HL-60/S4 treated with retinoic acid at 250 ng/mL for 4 days and 3 days (cell line): ENCODE measurements around the gene TOM1L2.
"Not testable (repeated sequence)": the region's sequence is repeated elsewhere in the genome, so short reads cannot be mapped to it uniquely, and the experiment has no call there.

Experiments used
- in situ Hi-C: fragments of 300-500 bp; cut with MboI; formaldehyde crosslinking; loops from 2 replicates; pipeline ENCODE4 v1.7.0; 2022; ENCODE audit warnings: low sequenced_read_pairs

TOM1L2 gene

GRCh38 chr17:17971431-17972125 lies 622 bp downstream of the TOM1L2 start:
- in situ Hi-C loops, result no loop called here

- in situ Hi-C loops, result no loop called here
These were observed 1.3 kb downstream of the TOM1L2 start for GRCh38 chr17:17970699-17971430.

GRCh38 chr17:17966399-17966798 lies 5.8 kb downstream of the TOM1L2 start:
- in situ Hi-C loops, result no loop called here

GRCh38 chr17:17965152-17965721 lies 7.0 kb downstream of the TOM1L2 start:
- in situ Hi-C loops, result no loop called here

GRCh38 chr17:17964710-17965109 lies 7.5 kb downstream of the TOM1L2 start:
- in situ Hi-C loops, result no loop called here

- in situ Hi-C loops, result no loop called here
These were observed 8.3 kb downstream of the TOM1L2 start for GRCh38 chr17:17963694-17964436.

- in situ Hi-C loops, result no loop called here
These were observed 9.1 kb downstream of the TOM1L2 start for GRCh38 chr17:17963066-17963465.

GRCh38 chr17:17960500-17961030 lies 11.6 kb downstream of the TOM1L2 start:
- in situ Hi-C loops, result no loop called here

- in situ Hi-C loops, result no loop called here
These were observed 12.5 kb downstream of the TOM1L2 start for GRCh38 chr17:17959520-17960361.

GRCh38 chr17:17958982-17959381 lies 13.2 kb downstream of the TOM1L2 start:
- in situ Hi-C loops, result no loop called here

- in situ Hi-C loops, result no loop called here
These were observed 14.7 kb downstream of the TOM1L2 start for GRCh38 chr17:17957584-17957916.

- in situ Hi-C loops, result not testable (repeated sequence)
These were observed 16.3 kb downstream of the TOM1L2 start for GRCh38 chr17:17955790-17956341.

- in situ Hi-C loops, result no loop called here
These were observed 18.1 kb downstream of the TOM1L2 start for GRCh38 chr17:17954079-17954478.

GRCh38 chr17:17952691-17953090 lies 19.5 kb downstream of the TOM1L2 start:
- in situ Hi-C loops, result no loop called here

- in situ Hi-C loops, result no loop called here
These were observed 20.7 kb downstream of the TOM1L2 start for GRCh38 chr17:17951524-17951923.

- in situ Hi-C loops, result no loop called here
These were observed 21.4 kb downstream of the TOM1L2 start for GRCh38 chr17:17950806-17951205.

GRCh38 chr17:17950347-17950746 lies 21.9 kb downstream of the TOM1L2 start:
- in situ Hi-C loops, result no loop called here

GRCh38 chr17:17947966-17948365 lies 24.2 kb downstream of the TOM1L2 start:
- in situ Hi-C loops, result no loop called here

- in situ Hi-C loops, result no loop called here
These were observed 24.9 kb downstream of the TOM1L2 start for GRCh38 chr17:17947309-17947708.

GRCh38 chr17:17946093-17946492 lies 26.1 kb downstream of the TOM1L2 start:
- in situ Hi-C loops, result no loop called here
